Esophagus (tissue), 2 donors: ENCODE data around the gene FIGLA. TPM values are rescaled to one million over a fixed set of nuclear protein-coding genes. Genes with fewer than 3 reads are reported as not detected.

Experiments used
- polyA plus RNA-seq, 2 donors: library from polyadenylated mRNA; stranded (reverse); fragments of 200-250 nt; gene quantifications; one replicate each; pipeline ENCODE4 v1.2.3, GENCODE V29; 2013
- donor health status: healthy with polysubstance abuse.
- donor health status: Bipolar disorder and iron deficiency.

FIGLA gene
- polyA plus RNA-seq, 2 donors: 0.07 TPM; not detected in 1

Other genes with a start within 250 kb of the FIGLA start
- 10 to 100 TPM; 16.3 to 24.7 TPM for gene TGFA, start 236.8 kb downstream of the FIGLA start, polyA plus RNA-seq
- under 1 TPM; 0.09 to 0.12 TPM for gene ADD2, start 22.4 kb downstream of the FIGLA start, polyA plus RNA-seq
- under 1 TPM; 0.14 to 0.51 TPM for gene CLEC4F, start 30.0 kb upstream of the FIGLA start, polyA plus RNA-seq
- 10 to 100 TPM in 1 of 2 donors, under 1 TPM in 1; 0.94 to 10.2 TPM for gene CD207, start 45.2 kb upstream of the FIGLA start, polyA plus RNA-seq
- under 1 TPM; 0.51 to 0.79 TPM for gene VAX2, start 109.9 kb upstream of the FIGLA start, polyA plus RNA-seq
- gene ATP6V1B1, start 145.3 kb upstream of the FIGLA start, polyA plus RNA-seq: under 1 TPM; 0.13 to 0.88 TPM
- 1 to 10 TPM in 1 of 2 donors, under 1 TPM in 1; 0.35 to 1.0 TPM for gene ANKRD53, start 188.0 kb upstream of the FIGLA start, polyA plus RNA-seq
- 10 to 100 TPM; 17.5 to 23.9 TPM for gene TEX261, start 204.2 kb upstream of the FIGLA start, polyA plus RNA-seq